T1000 (cell line): ENCODE results near the gene NCAN.
"Not testable (repeated sequence)": the region's sequence is repeated elsewhere in the genome, so short reads cannot be mapped to it uniquely, and the experiment has no call there.

ENCODE experiments used
- DNase-seq: peaks from one replicate; lab custom pipeline; 2025; ENCODE audit warnings: mixed read lengths; lab: John Stamatoyannopoulos, UW

Gene NCAN

GRCh38 chr19:19193926-19194325 is 17.8 kb upstream of the NCAN start:
- no peak for DNase-seq

GRCh38 chr19:19201697-19202630 is 9.8 kb upstream of the NCAN start:
- DNase-seq = no peak

- DNase-seq = no peak
These were observed 9.1 kb upstream of the NCAN start for GRCh38 chr19:19202707-19203011.

GRCh38 chr19:19203012-19203856 is 8.5 kb upstream of the NCAN start, which contains the start of gene NR2C2AP:
Gene NR2C2AP, minus strand, starts transcription at chr19:19203414. Its CDS starts 354 bp downstream, at chr19:19203060.
- DNase-seq = peak; percentile 81

- DNase-seq = no peak
These were observed 7.6 kb upstream of the NCAN start for GRCh38 chr19:19204181-19204580.

- DNase-seq = no peak
These were observed 6.0 kb upstream of the NCAN start for GRCh38 chr19:19205416-19206410.

- no peak for DNase-seq
These were observed 4.8 kb upstream of the NCAN start for GRCh38 chr19:19206938-19207337.

- no peak for DNase-seq
These were observed 3.9 kb upstream of the NCAN start for GRCh38 chr19:19207637-19208572.

GRCh38 chr19:19209372-19209771 is 2.4 kb upstream of the NCAN start:
- DNase-seq = no peak

- no peak for DNase-seq
These were observed 1.2 kb downstream of the NCAN start for GRCh38 chr19:19212916-19213315.

- DNase-seq = no peak
These were observed 1.8 kb downstream of the NCAN start for GRCh38 chr19:19213426-19214158.

GRCh38 chr19:19214159-19214490 is 2.4 kb downstream of the NCAN start:
- no peak for DNase-seq

GRCh38 chr19:19214892-19215291 is 3.1 kb downstream of the NCAN start:
- DNase-seq = peak; percentile 12

- DNase-seq = no peak
These were observed 4.0 kb downstream of the NCAN start for GRCh38 chr19:19215792-19216191.

- DNase-seq = no peak
These were observed 5.3 kb downstream of the NCAN start for GRCh38 chr19:19217099-19217498.

- no peak for DNase-seq
These were observed 7.2 kb downstream of the NCAN start for GRCh38 chr19:19218911-19219310.

- not testable (repeated sequence) for DNase-seq
These were observed 9.2 kb downstream of the NCAN start for GRCh38 chr19:19221000-19221399.

- no peak for DNase-seq
These were observed 11.3 kb downstream of the NCAN start for GRCh38 chr19:19223060-19223459.

GRCh38 chr19:19223636-19224035 is 11.9 kb downstream of the NCAN start:
- DNase-seq = no peak
